HG03575 (cell line): ENCODE measurements around the gene ZBBX.
A peak's percentile ranks its signal among the peaks of the same experiment; 100 is the strongest.
"Not testable (repeated sequence)": the region's sequence is repeated elsewhere in the genome, so short reads cannot be mapped to it uniquely, and the experiment has no call there.

Experiments
- ATAC-seq: cut with Tn5 transposase; IDR thresholded peaks from one replicate; pipeline ENCODE4 v1.9.1; 2021; ENCODE audit not compliant: unreplicated experiment, insufficient number of reproducible peaks, low FRiP score; ENCODE audit errors: extremely low read depth

ZBBX gene, protein sequence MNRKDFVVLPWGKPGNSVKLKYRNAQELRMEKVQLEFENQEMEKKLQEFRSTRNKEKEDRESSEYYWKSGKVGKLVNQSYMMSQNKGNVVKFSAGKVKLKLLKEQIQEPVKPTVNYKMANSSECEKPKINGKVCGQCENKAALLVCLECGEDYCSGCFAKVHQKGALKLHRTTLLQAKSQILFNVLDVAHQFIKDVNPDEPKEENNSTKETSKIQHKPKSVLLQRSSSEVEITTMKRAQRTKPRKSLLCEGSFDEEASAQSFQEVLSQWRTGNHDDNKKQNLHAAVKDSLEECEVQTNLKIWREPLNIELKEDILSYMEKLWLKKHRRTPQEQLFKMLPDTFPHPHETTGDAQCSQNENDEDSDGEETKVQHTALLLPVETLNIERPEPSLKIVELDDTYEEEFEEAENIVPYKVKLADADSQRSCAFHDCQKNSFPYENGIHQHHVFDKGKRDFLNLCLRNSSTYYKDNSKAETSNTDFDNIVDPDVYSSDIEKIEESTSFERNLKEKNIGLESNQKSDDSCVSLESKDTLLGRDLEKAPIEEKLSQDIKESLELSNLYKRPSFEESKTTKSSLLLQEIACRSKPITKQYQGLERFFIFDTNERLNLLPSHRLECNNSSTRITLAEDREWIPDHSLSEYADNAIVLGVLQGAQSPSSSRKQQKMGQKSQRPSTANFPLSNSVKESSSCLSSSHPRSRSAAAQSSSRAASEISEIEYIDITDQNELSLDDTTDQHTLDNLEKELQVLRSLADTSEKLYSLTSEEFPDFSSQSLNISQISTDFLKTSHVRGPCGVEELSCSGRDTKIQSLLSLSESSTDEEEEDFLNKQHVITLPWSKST

GRCh38 chr3:167380004-167380689 lies at the start of gene ZBBX:
TSS of gene ZBBX (minus strand) at chr3:167380297. CDS start at chr3:167372901, 7,396 bp downstream.
- ATAC-seq, result peak; percentile 99

DNA sequence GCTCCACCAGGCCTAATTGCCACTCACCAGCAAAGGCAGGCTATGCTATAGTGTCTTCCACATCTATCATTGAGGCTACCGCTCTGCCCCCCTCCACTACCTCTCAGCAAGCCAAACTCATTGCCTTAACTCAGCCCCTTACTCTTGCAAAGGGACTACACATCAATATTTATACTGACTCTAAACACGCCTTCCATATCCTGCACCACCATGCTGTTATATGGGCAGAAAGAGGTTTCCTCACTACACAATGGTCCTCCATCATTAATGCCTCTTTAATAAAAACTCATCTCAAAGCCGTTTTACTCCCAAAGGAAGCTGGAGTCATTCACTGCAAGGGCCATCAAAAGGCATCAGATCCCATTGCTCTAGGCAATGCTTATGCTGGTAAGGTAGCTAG lies 46.9 kb upstream of the ZBBX start:
- not testable (repeated sequence) for ATAC-seq

- not testable (repeated sequence) for ATAC-seq
Measured at GRCh38 chr3:167422396-167422795, 42.3 kb upstream of the ZBBX start.

GRCh38 chr3:167409611-167410010 lies 29.5 kb upstream of the ZBBX start:
- no peak for ATAC-seq

DNA sequence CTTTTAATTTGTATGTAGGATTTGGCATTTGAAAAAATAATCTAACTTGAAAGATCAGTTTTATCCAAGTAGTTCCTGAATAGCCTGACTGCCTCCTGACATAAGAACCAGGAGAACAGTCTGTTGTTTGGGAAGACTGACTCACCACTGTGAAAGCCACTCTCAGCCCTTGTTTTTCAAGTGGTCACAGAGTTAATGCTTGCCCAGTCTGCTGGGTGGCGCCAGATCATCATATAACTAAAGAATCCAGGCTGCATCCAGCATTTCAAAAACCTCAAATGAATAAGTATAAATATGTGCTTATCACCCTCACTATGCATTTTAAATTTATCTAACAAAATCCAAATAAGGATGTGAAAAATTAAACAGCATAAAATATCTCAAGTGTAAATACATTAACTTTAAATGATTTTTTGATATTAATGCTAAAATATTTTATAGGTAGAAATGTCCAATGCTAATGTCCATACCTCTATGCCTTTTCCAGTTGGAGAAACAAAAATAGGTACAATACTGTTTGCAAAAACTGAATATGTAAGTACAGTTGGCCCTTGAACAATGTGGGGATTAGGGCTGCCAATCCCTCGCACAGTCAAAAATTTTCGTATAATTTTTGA lies 26.9 kb upstream of the ZBBX start:
- no peak for ATAC-seq

GRCh38 chr3:167397826-167398225 lies 17.7 kb upstream of the ZBBX start:
- no peak for ATAC-seq

GRCh38 chr3:167396075-167396474 lies 16.0 kb upstream of the ZBBX start:
- ATAC-seq, result no peak

DNA sequence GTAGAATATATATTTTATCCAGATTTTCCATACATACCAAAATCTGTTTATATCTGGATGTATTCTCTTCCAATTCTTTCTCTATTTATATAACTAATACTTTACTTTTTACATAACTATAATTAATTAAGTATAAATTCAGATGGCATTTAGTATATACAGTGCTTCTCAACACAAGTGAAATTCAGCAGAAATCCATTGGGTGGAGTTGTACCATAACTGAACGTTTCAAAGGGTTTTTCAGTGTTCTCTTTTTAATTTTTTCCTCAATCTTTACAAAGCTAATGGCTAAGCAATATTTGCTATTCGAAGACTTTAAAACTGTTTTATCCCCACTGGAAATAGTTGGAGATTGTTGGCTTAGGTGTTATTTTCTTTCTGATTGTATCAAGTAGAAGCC lies 13.9 kb upstream of the ZBBX start:
- ATAC-seq, result no peak

DNA sequence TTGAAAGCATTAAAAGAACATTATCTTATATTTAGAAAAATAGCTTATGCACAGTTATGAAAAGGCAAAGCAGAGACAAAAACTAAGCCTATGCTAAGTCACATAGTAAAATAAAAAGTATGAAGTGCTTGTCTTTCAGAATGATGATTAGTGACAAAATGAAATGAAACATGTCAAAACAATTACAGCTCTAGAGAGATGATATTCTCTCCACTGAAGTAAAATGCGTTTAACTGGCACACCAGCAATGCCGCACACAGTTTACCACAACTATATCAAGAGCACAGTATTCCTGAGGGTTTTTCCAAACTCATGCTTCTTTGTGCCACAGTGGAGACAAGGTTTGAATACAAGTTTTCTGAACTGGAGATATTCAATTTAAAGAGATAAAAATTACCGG lies 2.1 kb upstream of the ZBBX start:
- ATAC-seq, result no peak

GRCh38 chr3:167375478-167375877 lies 4.6 kb downstream of the ZBBX start:
- no peak for ATAC-seq

DNA sequence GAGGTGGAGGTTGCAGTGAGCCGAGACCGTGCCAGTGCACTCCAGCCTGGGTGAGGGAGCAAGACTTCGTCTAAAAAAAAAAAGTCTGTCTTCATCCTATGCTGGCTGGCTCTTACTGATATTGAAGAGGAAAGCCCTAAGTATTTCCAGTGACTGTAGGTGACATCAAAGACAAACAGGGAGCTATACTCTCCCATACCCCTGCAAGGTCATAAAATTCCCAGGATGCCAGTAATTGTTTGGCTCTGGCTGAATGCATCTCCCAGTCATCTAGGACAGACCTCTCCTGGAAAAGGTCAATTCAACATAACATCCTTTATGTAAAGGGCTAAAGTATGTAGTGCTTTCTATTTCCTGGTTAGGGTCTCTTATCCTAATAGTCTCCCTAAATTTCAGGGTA lies 8.0 kb downstream of the ZBBX start:
- ATAC-seq, result no peak

- no peak for ATAC-seq
Measured at GRCh38 chr3:167361948-167362347, 18.1 kb downstream of the ZBBX start.

DNA sequence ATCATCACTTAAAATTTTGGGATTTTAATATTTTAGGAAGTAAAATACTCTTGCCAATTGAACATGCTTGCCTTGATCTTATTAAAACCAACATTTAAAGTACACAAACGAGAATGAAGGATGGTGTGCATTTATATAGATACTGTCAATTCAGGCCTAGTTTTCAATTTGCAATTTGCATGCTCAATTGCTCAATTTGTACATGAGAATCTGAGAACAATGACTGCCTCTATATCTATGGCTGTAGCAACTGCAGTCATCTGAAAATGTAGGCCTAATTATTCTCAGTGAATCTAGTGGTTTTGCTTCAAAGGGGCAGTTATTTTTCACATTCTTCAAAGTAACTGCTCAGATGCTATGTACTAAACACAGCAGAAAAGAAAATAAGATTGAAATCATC lies 18.8 kb downstream of the ZBBX start:
- no peak for ATAC-seq

DNA sequence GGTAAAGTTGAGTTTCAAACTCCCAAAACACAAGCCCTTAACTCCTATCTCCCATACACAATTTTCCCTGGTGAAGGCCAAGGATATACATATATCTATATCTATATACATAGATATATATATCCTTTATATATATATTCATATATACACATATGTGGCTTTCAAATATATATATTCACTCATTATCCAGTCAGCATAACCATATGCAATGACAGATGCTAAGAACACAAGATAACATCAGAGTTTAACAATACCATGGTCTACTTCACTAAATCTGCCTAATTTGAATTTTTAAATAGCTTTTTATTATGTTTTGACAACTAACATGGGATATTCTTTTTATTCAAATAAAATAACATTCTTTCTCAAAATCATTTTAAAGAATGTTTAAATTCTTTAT lies 24.7 kb downstream of the ZBBX start:
- ATAC-seq, result no peak

- no peak for ATAC-seq
Measured at GRCh38 chr3:167354751-167355150, 25.3 kb downstream of the ZBBX start.

DNA sequence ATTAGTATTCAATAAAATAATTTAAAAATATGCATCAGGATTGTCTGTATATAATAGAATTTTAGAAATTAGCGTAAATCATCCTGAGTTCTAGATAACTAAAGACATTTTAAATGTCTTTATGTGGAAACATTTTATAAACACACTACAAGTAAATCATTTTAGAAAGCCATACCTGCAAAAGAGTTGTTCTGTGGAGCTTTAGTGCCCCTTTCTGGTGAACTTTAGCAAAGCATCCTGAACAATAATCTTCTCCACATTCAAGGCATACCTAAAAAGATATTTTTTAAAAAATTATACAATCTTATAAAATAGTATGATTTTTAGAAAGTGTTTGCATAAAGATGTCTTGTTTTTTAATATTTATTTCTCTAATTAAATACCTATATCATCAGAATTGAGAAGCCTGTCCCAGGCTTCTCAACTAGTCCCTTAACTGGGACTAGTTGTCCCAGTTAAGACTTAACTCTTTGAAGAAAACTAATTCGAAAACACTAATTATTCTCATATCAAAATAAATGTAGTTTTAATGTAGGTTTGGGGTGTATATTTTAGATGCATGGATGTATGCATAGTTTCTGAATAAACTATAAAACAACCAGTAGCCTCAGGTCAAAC lies 29.7 kb downstream of the ZBBX start:
- no peak for ATAC-seq

DNA sequence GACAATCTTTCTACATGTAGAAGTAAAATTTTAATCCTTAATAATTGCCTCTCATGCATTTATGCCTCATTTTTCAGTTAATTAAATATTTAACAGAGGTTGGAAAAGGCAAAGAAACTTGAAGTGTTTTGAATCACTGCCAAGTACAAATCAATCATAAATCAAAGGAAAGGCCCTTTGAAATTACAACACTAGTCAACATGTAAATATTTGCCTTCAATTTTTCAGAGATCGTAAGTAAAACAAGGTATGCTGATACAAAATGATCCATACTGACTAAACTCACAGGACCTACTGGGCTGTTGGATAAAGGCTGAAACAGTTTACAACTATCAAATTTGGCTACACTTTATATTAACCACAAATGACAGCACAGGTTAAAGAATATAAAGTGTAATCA lies 33.9 kb downstream of the ZBBX start:
- no peak for ATAC-seq

GRCh38 chr3:167330993-167331785 lies 48.9 kb downstream of the ZBBX start:
- no peak for ATAC-seq
